ENCODE measurements around the gene PLXNA4. TPM values are rescaled to one million over a fixed set of nuclear protein-coding genes. Genes with fewer than 3 reads are reported as not detected.

PLXNA4 gene
- total RNA-seq, 2 donors from 2014 or later = 2.1 to 8.2 TPM

- intact Hi-C loops (cut with DNase I) = no loop called here
- no peaks in the 10 kb centered on the region for H3K9me3 ChIP-seq
- TF ChIP-seq CTCF (IDR thresholded peaks at IDR 0.05) (no peak), POLR2A (IDR thresholded peaks at IDR 0.05) (no peak)
- no peak overlapping the region for H3K4me3 ChIP-seq
- DNase-seq (no peak), ATAC-seq (no peak)
- no peaks in the 10 kb centered on the region for H3K27me3 ChIP-seq
- no peaks in the 10 kb centered on the region for H3K4me1 ChIP-seq
- no peaks in the 10 kb centered on the region for H3K36me3 ChIP-seq (replicated peaks in 1 of 2; ENCODE audit: insufficient read depth in 1 of 2, low read depth in 2 of 2)
- no peak overlapping the region for H3K27ac ChIP-seq
- WGBS, 2 donors = 97 to 99% methylated on average over 2 of the region's 2 CpGs
These were observed 460.5 kb downstream of the PLXNA4 start for GRCh38 chr7:132115758-132116157.

GRCh38 chr7:132115028-132115427 lies 461.2 kb downstream of the PLXNA4 start:
- H3K27me3 ChIP-seq = no peaks in the 10 kb centered on the region
- DNase-seq = no peak
- H3K4me3 ChIP-seq = no peak overlapping the region
- H3K4me1 ChIP-seq = no peaks in the 10 kb centered on the region
- no peak for ATAC-seq
- 93 to 98% methylated on average over 4 of the region's 4 CpGs for WGBS, 2 donors
- no peak overlapping the region for H3K27ac ChIP-seq
- H3K36me3 ChIP-seq (replicated peaks in 1 of 2; ENCODE audit: insufficient read depth in 1 of 2, low read depth in 2 of 2) = no peaks in the 10 kb centered on the region
- TF ChIP-seq CTCF (IDR thresholded peaks at IDR 0.05) (no peak), POLR2A (IDR thresholded peaks at IDR 0.05) (no peak)
- intact Hi-C loops (cut with DNase I) = no loop called here
- no peaks in the 10 kb centered on the region for H3K9me3 ChIP-seq

- TF ChIP-seq CTCF (IDR thresholded peaks at IDR 0.05) = no peak
- TF ChIP-seq POLR2A (IDR thresholded peaks at IDR 0.05) = no peak
- Histone ChIP-seq H3K4me3 (no peak overlapping the region), H3K36me3 (replicated peaks in 1 of 2; ENCODE audit: insufficient read depth in 1 of 2, low read depth in 2 of 2) (no peaks in the 10 kb centered on the region), H3K27me3 (no peaks in the 10 kb centered on the region), H3K4me1 (no peaks in the 10 kb centered on the region), H3K27ac (no peak overlapping the region), H3K9me3 (no peaks in the 10 kb centered on the region)
- 78 to 85% methylated on average over 5 to 9 of the region's 9 CpGs for WGBS, 2 donors
- no peak for ATAC-seq
- intact Hi-C loops (cut with DNase I) = no loop called here
- no peak for DNase-seq
These were observed 461.9 kb downstream of the PLXNA4 start for GRCh38 chr7:132114411-132114810.

GRCh38 chr7:132113536-132114371 lies 462.5 kb downstream of the PLXNA4 start:
- Histone ChIP-seq H3K4me1 (no peaks in the 10 kb centered on the region), H3K9me3 (no peaks in the 10 kb centered on the region), H3K27ac (no peak overlapping the region), H3K36me3 (replicated peaks in 1 of 2; ENCODE audit: insufficient read depth in 1 of 2, low read depth in 2 of 2) (no peaks in the 10 kb centered on the region), H3K27me3 (no peaks in the 10 kb centered on the region), H3K4me3 (no peak overlapping the region)
- intact Hi-C loops (cut with DNase I) = no loop called here
- ATAC-seq = no peak
- no peak for DNase-seq
- TF ChIP-seq CTCF (IDR thresholded peaks at IDR 0.05) (no peak), POLR2A (IDR thresholded peaks at IDR 0.05) (no peak)
- WGBS, 2 donors = 82 to 83% methylated on average over 20 to 21 of the region's 21 CpGs

GRCh38 chr7:132112657-132113056 lies 463.6 kb downstream of the PLXNA4 start:
- DNase-seq = no peak
- no peak for TF ChIP-seq CTCF (IDR thresholded peaks at IDR 0.05)
- no peak for TF ChIP-seq POLR2A (IDR thresholded peaks at IDR 0.05)
- H3K27ac ChIP-seq = no peak overlapping the region
- no peaks in the 10 kb centered on the region for H3K4me1 ChIP-seq
- WGBS, 2 donors = 61 to 87% methylated on average over 4 of the region's 4 CpGs
- ATAC-seq = no peak
- H3K9me3 ChIP-seq = no peaks in the 10 kb centered on the region
- H3K36me3 ChIP-seq (replicated peaks in 1 of 2; ENCODE audit: insufficient read depth in 1 of 2, low read depth in 2 of 2) = no peaks in the 10 kb centered on the region
- no peaks in the 10 kb centered on the region for H3K27me3 ChIP-seq
- intact Hi-C loops (cut with DNase I) = no loop called here
- no peak overlapping the region for H3K4me3 ChIP-seq

Measured in body of pancreas (tissue), 4 donors.